ENCODE results near the gene SIPA1L3.
"Not testable (repeated sequence)": the region's sequence is repeated elsewhere in the genome, so short reads cannot be mapped to it uniquely, and the experiment has no call there.

SIPA1L3 gene

DNA sequence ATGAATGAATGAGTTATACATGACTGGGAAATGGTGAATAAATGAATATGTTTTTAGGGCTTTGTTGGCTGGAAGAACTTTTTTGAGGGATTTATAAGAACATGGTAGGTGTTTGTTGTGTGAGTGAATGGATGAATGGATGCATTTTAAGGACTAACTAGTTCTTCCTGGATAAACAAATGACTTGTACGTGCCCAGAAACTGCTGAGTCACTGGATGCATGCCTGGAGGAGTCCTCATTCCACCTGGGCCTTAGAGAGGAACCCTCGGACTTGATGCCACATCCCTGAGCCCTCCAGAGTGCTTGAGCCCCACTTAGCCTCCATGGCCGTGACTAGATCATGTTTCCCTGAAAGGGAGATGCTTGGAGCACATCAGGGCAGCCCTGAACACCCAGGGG, 163.6 kb downstream of the SIPA1L3 start:
- Histone ChIP-seq H3K36me3 (ENCODE audit: insufficient read depth, low read length) (peaks cover 10% of the 10 kb centered on the region; the same call in 1 of the 2 replicates), H3K79me2 (ENCODE audit: insufficient read depth, low read length) (no peaks in the 10 kb centered on the region)

DNA sequence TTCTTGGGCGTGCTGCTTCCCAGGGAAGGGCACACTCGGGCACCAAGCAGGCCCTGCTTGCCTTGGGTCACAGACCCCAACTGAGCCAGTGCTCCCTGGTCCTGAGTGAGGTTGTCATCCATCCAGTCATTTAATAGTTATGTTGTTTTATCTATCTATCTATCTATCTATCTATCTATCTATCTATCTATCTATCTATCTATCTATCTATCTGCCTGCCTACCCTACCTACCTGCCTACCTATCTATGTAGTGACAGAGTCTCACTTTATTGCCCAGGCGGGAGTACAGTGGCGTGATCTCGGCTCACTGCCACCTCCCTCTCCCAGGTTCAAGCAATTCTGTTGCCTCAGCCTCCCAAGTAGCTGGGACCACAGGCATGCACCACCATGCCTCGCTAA, 164.0 kb downstream of the SIPA1L3 start:
- not testable (repeated sequence) for H3K79me2 ChIP-seq (ENCODE audit: insufficient read depth, low read length); H2AFZ ChIP-seq (ENCODE audit: low read length); H3F3A ChIP-seq (ENCODE audit: insufficient read depth, low read length); H3K9me2 ChIP-seq (ENCODE audit: low read depth, low read length); H3K4me2 ChIP-seq (ENCODE audit: low read length); H4K20me1 ChIP-seq (ENCODE audit: insufficient read depth, low read length); H3K9ac ChIP-seq (ENCODE audit: low read length); H3K4me3 ChIP-seq (ENCODE audit: low read depth, low read length, poor library complexity, severe bottlenecking); H3K27me3 ChIP-seq (ENCODE audit: insufficient read depth, low read length); H3K27ac ChIP-seq (ENCODE audit: low read depth, low read length, poor library complexity, severe bottlenecking); H3K9me3 ChIP-seq (ENCODE audit: low read length)
- Histone ChIP-seq H3K36me3 (ENCODE audit: insufficient read depth, low read length) (peaks cover 10% of the 10 kb centered on the region; the same call in 1 of the 2 replicates), H3K4me1 (ENCODE audit: insufficient read depth, low read length, severe bottlenecking) (peaks cover 16% of the 10 kb centered on the region)

More for the DNA sequence above, 163.6 kb downstream of the SIPA1L3 start:
- Histone ChIP-seq H2AFZ (ENCODE audit: low read length) (no peak overlapping the region), H3K4me2 (ENCODE audit: low read length) (no peak overlapping the region), H3K27me3 (ENCODE audit: insufficient read depth, low read length) (no peaks in the 10 kb centered on the region), H3K9ac (ENCODE audit: low read length) (no peak overlapping the region), H3K4me1 (ENCODE audit: insufficient read depth, low read length, severe bottlenecking) (peaks cover 16% of the 10 kb centered on the region), H3K27ac (ENCODE audit: low read depth, low read length, poor library complexity, severe bottlenecking) (no peak overlapping the region), H3F3A (ENCODE audit: insufficient read depth, low read length) (no peaks in the 10 kb centered on the region), H3K9me2 (ENCODE audit: low read depth, low read length) (no peaks in the 10 kb centered on the region), H4K20me1 (ENCODE audit: insufficient read depth, low read length) (no peaks in the 10 kb centered on the region), H3K9me3 (ENCODE audit: low read length) (no peaks in the 10 kb centered on the region), H3K4me3 (ENCODE audit: low read depth, low read length, poor library complexity, severe bottlenecking) (no peak overlapping the region)
- TF ChIP-seq, protein P1, sequence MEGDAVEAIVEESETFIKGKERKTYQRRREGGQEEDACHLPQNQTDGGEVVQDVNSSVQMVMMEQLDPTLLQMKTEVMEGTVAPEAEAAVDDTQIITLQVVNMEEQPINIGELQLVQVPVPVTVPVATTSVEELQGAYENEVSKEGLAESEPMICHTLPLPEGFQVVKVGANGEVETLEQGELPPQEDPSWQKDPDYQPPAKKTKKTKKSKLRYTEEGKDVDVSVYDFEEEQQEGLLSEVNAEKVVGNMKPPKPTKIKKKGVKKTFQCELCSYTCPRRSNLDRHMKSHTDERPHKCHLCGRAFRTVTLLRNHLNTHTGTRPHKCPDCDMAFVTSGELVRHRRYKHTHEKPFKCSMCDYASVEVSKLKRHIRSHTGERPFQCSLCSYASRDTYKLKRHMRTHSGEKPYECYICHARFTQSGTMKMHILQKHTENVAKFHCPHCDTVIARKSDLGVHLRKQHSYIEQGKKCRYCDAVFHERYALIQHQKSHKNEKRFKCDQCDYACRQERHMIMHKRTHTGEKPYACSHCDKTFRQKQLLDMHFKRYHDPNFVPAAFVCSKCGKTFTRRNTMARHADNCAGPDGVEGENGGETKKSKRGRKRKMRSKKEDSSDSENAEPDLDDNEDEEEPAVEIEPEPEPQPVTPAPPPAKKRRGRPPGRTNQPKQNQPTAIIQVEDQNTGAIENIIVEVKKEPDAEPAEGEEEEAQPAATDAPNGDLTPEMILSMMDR (IDR thresholded peaks at IDR 0.05; ENCODE audit: low read length), result no peak
- no peak for TF ChIP-seq EZH2 (IDR thresholded peaks at IDR 0.05; ENCODE audit: borderline replicate concordance, low read length)

GRCh38 chr19:38071647-38072046, 164.6 kb downstream of the SIPA1L3 start:
- H3K9me2 ChIP-seq (ENCODE audit: low read depth, low read length), result no peaks in the 10 kb centered on the region
- H2AFZ ChIP-seq (ENCODE audit: low read length), result no peak overlapping the region
- H3K4me1 ChIP-seq (ENCODE audit: insufficient read depth, low read length, severe bottlenecking), result peaks cover 16% of the 10 kb centered on the region
- no peak overlapping the region for H3K4me2 ChIP-seq (ENCODE audit: low read length)
- TF ChIP-seq, protein P1 (IDR thresholded peaks at IDR 0.05; ENCODE audit: low read length), result no peak
- TF ChIP-seq EZH2 (IDR thresholded peaks at IDR 0.05; ENCODE audit: borderline replicate concordance, low read length), result no peak
- no peak overlapping the region for H3K27ac ChIP-seq (ENCODE audit: low read depth, low read length, poor library complexity, severe bottlenecking)
- H3K9me3 ChIP-seq (ENCODE audit: low read length), result no peaks in the 10 kb centered on the region
- H3K79me2 ChIP-seq (ENCODE audit: insufficient read depth, low read length), result no peaks in the 10 kb centered on the region
- H3K36me3 ChIP-seq (ENCODE audit: insufficient read depth, low read length), result peaks cover 10% of the 10 kb centered on the region; the same call in 1 of the 2 replicates
- no peak overlapping the region for H3K9ac ChIP-seq (ENCODE audit: low read length)
- no peak overlapping the region for H3K4me3 ChIP-seq (ENCODE audit: low read depth, low read length, poor library complexity, severe bottlenecking)
- H3F3A ChIP-seq (ENCODE audit: insufficient read depth, low read length), result no peaks in the 10 kb centered on the region
- no peaks in the 10 kb centered on the region for H4K20me1 ChIP-seq (ENCODE audit: insufficient read depth, low read length)
- H3K27me3 ChIP-seq (ENCODE audit: insufficient read depth, low read length), result no peaks in the 10 kb centered on the region

Data from OCI-LY1 (cell line).